SK-N-SH (cell line): ENCODE results near the gene ARHGAP21. TPM values are rescaled to one million over a fixed set of nuclear protein-coding genes. Genes with fewer than 3 reads are reported as not detected.
A peak's percentile ranks its signal among the peaks of the same experiment; 100 is the strongest.

ENCODE experiments used
- CTCF ChIA-PET: fragments of 300-600, 350-600 bp; formaldehyde crosslinking; extraction: SDS; loops from one replicate; lab custom pipeline; 2021; lab: Yijun Ruan, JAX
- POLR2A ChIA-PET: fragments of 350-600 bp; sonication (Branson Sonifier 250); formaldehyde crosslinking; extraction: SDS; loops from one replicate; lab custom pipeline; 2020; ENCODE audit warnings: antibody characterized with exemption, inconsistent platforms; lab: Yijun Ruan, JAX
- DNase-seq: peaks from one replicate; pipeline ENCODE4 v3.0.0; 2012
- H2AFZ ChIP-seq: fragments of 200-600 bp; sonication (generic); 2 replicates; pipeline ENCODE4 v1.8.1; 2016; ENCODE audit warnings: antibody characterized with exemption, mild to moderate bottlenecking, low read depth
- H3F3A ChIP-seq: fragments of 200-600 bp; sonication (generic); replicated peaks from 2 replicates; pipeline ENCODE3; 2016; ENCODE audit warnings: antibody characterized with exemption, mild to moderate bottlenecking; ENCODE audit not compliant: insufficient read depth
- H3K27ac ChIP-seq, 2 experiments: fragments of 200-500 bp in 1 of 2; fragments of 200-600 bp in 1 of 2; sonication (Bioruptor generic) in 1 of 2; sonication (generic), shearing (Covaris generic) in 1 of 2; 2 replicates each; pipeline versions ENCODE4 v1.5.1 to v1.6.1; 2014 to 2016; ENCODE audit warnings: low read depth in 2 of 2, inconsistent platforms in 1 of 2, low read length in 1 of 2, mild to moderate bottlenecking in 1 of 2, mixed read lengths in 1 of 2
- H3K27me3 ChIP-seq: fragments of 200-600 bp; sonication (generic), shearing (Covaris generic); 2 replicates; pipeline ENCODE4 v1.6.1; 2016; ENCODE audit warnings: mixed run types; ENCODE audit not compliant: insufficient read depth
- H3K36me3 ChIP-seq, 2 experiments: fragments of 200-500 bp in 1 of 2; fragments of 200-600 bp in 1 of 2; sonication (Bioruptor generic) in 1 of 2; sonication (generic) in 1 of 2; replicated peaks in 1 of 2; 2 replicates each; pipeline versions ENCODE3 to v1.5.1; 2014 to 2016; ENCODE audit warnings: low read length in 1 of 2, mild to moderate bottlenecking in 1 of 2; ENCODE audit not compliant: insufficient read depth in 2 of 2, control insufficient read depth in 1 of 2
- H3K4me1 ChIP-seq, 2 experiments: fragments of 200-500 bp in 1 of 2; fragments of 200-600 bp in 1 of 2; sonication (Bioruptor generic) in 1 of 2; sonication (generic), shearing (Covaris generic) in 1 of 2; 2 replicates each; pipeline versions ENCODE4 v1.5.1 to v1.6.1; 2014 to 2016; ENCODE audit warnings: low read depth in 1 of 2, low read length in 1 of 2, mixed run types in 1 of 2; ENCODE audit not compliant: insufficient read depth in 2 of 2, control insufficient read depth in 1 of 2
- H3K4me2 ChIP-seq: fragments of 200-600 bp; sonication (generic), shearing (Covaris generic); 2 replicates; pipeline ENCODE4 v1.6.1; 2017; ENCODE audit warnings: mixed run types
- H3K4me3 ChIP-seq, 2 experiments: fragments of 200-500 bp in 1 of 2; fragments of 200-600 bp in 1 of 2; sonication (Bioruptor generic) in 1 of 2; sonication (generic), shearing (Covaris generic) in 1 of 2; 2 replicates each; pipeline versions ENCODE4 v1.5.1 to v1.8.1; 2014 to 2016; ENCODE audit warnings: low read depth in 2 of 2, inconsistent platforms in 1 of 2, low read length in 1 of 2, mild to moderate bottlenecking in 1 of 2, mixed read lengths in 1 of 2, moderate library complexity in 1 of 2
- H3K79me2 ChIP-seq: fragments of 200-600 bp; sonication (generic); 2 replicates; pipeline ENCODE4 v1.8.1; 2017; ENCODE audit warnings: mild to moderate bottlenecking; ENCODE audit not compliant: insufficient read depth
- H3K9ac ChIP-seq: fragments of 200-600 bp; sonication (generic); 2 replicates; pipeline ENCODE4 v1.6.1; 2017; ENCODE audit warnings: mixed run types
- H3K9me2 ChIP-seq: fragments of 200-600 bp; sonication (generic); 2 replicates; pipeline ENCODE4 v1.6.1; 2017; ENCODE audit warnings: mixed run types
- H3K9me3 ChIP-seq: fragments of 200-600 bp; sonication (generic); 2 replicates; pipeline ENCODE4 v1.6.1; 2017; ENCODE audit warnings: mixed run types, mild to moderate bottlenecking, moderate library complexity
- H4K20me1 ChIP-seq: fragments of 200-600 bp; sonication (generic); 2 replicates; pipeline ENCODE4 v1.6.1; 2017; ENCODE audit warnings: mild to moderate bottlenecking, mixed run types; ENCODE audit not compliant: insufficient read depth
- CHD2 ChIP-seq: fragments of 150-350 bp; IDR thresholded peaks from 2 replicates; pipeline ENCODE4 v1.6.1; 2018; ENCODE audit warnings: low read length; ENCODE audit not compliant: partially characterized antibody
- CTCF ChIP-seq: fragments of 200-600 bp; sonication (generic); IDR thresholded peaks from 2 replicates; pipeline ENCODE4 v1.6.1; 2017; ENCODE audit warnings: antibody characterized with exemption, mild to moderate bottlenecking, moderate library complexity
- ELF1 ChIP-seq: IDR thresholded peaks from 2 replicates; pipeline ENCODE4 v1.4.0; 2012
- FOSL2 ChIP-seq: IDR thresholded peaks from 2 replicates; pipeline ENCODE4 v1.4.0; 2012; ENCODE audit warnings: low read depth, mild to moderate bottlenecking, moderate library complexity, borderline replicate concordance
- FOXM1 ChIP-seq: IDR thresholded peaks from 2 replicates; pipeline ENCODE4 v1.4.0; 2012; ENCODE audit warnings: low read depth, mild to moderate bottlenecking
- MEF2A ChIP-seq: IDR thresholded peaks from 2 replicates; pipeline ENCODE4 v1.4.0; 2012; ENCODE audit warnings: low read depth, borderline replicate concordance
- MXI1 ChIP-seq: IDR thresholded peaks from 2 replicates; pipeline ENCODE4 v1.6.1; 2012; ENCODE audit warnings: mild to moderate bottlenecking, low read depth, low read length, improper control_type of control experiment
- NFIC ChIP-seq: IDR thresholded peaks from 2 replicates; pipeline ENCODE4 v1.4.0; 2012; ENCODE audit warnings: borderline replicate concordance
- NRF1 ChIP-seq: IDR thresholded peaks from 2 replicates; pipeline ENCODE4 v1.6.1; 2012; ENCODE audit warnings: low read depth, mild to moderate bottlenecking, low read length
- POLR2AphosphoS5 ChIP-seq: IDR thresholded peaks from 2 replicates; pipeline ENCODE4 v1.6.1; 2012; ENCODE audit warnings: low read depth, low read length
- RFX5 ChIP-seq: IDR thresholded peaks from 2 replicates; pipeline ENCODE4 v1.6.1; 2012; ENCODE audit warnings: mild to moderate bottlenecking, improper control_type of control experiment, low read length
- RXRA ChIP-seq: IDR thresholded peaks from 2 replicates; pipeline ENCODE4 v1.4.0; 2012; ENCODE audit warnings: low read depth, mild to moderate bottlenecking, borderline replicate concordance
- SIN3A ChIP-seq: IDR thresholded peaks from 2 replicates; pipeline ENCODE4 v1.6.1; 2012; ENCODE audit warnings: low read depth, mild to moderate bottlenecking, low read length, moderate library complexity, borderline replicate concordance
- SMC3 ChIP-seq: IDR thresholded peaks from 2 replicates; pipeline ENCODE4 v1.6.1; 2012; ENCODE audit warnings: low read depth, low read length, improper control_type of control experiment
- TAF1 ChIP-seq: IDR thresholded peaks from 2 replicates; pipeline ENCODE4 v1.6.1; 2012; ENCODE audit warnings: low read depth, mild to moderate bottlenecking, low read length, moderate library complexity, borderline replicate concordance
- TEAD4 ChIP-seq: IDR thresholded peaks from 2 replicates; pipeline ENCODE4 v1.4.0; 2012; ENCODE audit warnings: mild to moderate bottlenecking, borderline replicate concordance; ENCODE audit not compliant: insufficient read depth
- WGBS: methylation state at CpG from one replicate; pipeline ENCODE4 v1.1.6; 2017; ENCODE audit warnings: low lambda C conversion rate; 5-methylcytosine and 5-hydroxymethylcytosine counted together
- polyA plus RNA-seq, 3 experiments: library from polyadenylated mRNA; depleted of rRNA; stranded (reverse); fragments of >200 nt; gene quantifications; 2 replicates each; pipeline ENCODE4 v1.2.3, GENCODE V29; 2012
- TF ChIP-seq, protein P1 (sequence below): IDR thresholded peaks from 2 replicates; pipeline ENCODE4 v1.4.0; 2012; ENCODE audit warnings: low read depth
- TF ChIP-seq, protein P2 (sequence below): fragments of 150-350 bp; IDR thresholded peaks from 2 replicates; pipeline ENCODE4 v1.6.1; 2017; ENCODE audit warnings: antibody characterized with exemption, low read length, low read depth, borderline replicate concordance
- TF ChIP-seq, protein P3 (sequence below): IDR thresholded peaks from 2 replicates; pipeline ENCODE4; 2012

The ARHGAP21 gene
- polyA plus RNA-seq (2012; rRNA removed): 27.8 and 35.5 TPM in 2 replicates
- 27.1 and 28.9 TPM in 2 replicates for polyA plus RNA-seq (2012; cell fraction: cytosol; rRNA removed)
- polyA plus RNA-seq (2012; cell fraction: nucleus; rRNA removed): 36.7 and 69.5 TPM in 2 replicates

GRCh38 chr10:24723788-24724380 lies at the start of gene ARHGAP21:
ARHGAP21 (minus strand) TSS chr10:24723887; CDS start chr10:24721899, 1,988 bp downstream.
- Histone ChIP-seq H3K4me3 (peak within 1 kb of the TSS; percentile 80 to 96), H3K79me2 (peaks cover 42% of the 10 kb centered on the region), H4K20me1 (peaks cover 28% of the 10 kb centered on the region), H3K4me1 (peaks cover 0 to 26% of the 10 kb centered on the region in 2 experiments; a peak in 2 of 4 replicates), H3K27ac (peak within 1 kb of the TSS; percentile 89 to 91), H3K9ac (peak within 1 kb of the TSS; percentile 93), H3F3A (peaks cover 13% of the 10 kb centered on the region), H2AFZ (peak within 1 kb of the TSS; percentile 91), H3K9me3 (no peaks in the 10 kb centered on the region), H3K36me3 (peaks cover 0 to 8% of the 10 kb centered on the region in 2 experiments), H3K9me2 (no peaks in the 10 kb centered on the region), H3K4me2 (peak within 1 kb of the TSS; percentile 98), H3K27me3 (no peaks in the 10 kb centered on the region)
- DNase-seq: peak; percentile 67
- ChIA-PET CTCF (interaction anchor here (1.0 to 1.5 kb wide), 3 partner anchors 44 to 290 kb away, joined by 3 to 5 read pairs (median 4); no protein-coding TSS in a partner anchor), POLR2A (interaction anchor here (1.4 kb wide), 2 partner anchors 292 to 293 kb away, joined by 4 to 7 read pairs; partner anchors contain the start of genes ENKUR and THNSL1)
- WGBS: 0% methylated on average over 20 of the region's 46 CpGs
- TF ChIP-seq POLR2AphosphoS5 (peak; percentile 35; the same call in 1 of the 2 replicates), TAF1 (peak; percentile 55; the same call in 1 of the 2 replicates), CTCF (peak; percentile 22; the same call in 1 of the 2 replicates), RXRA (no peak), MEF2A (no peak), SMC3 (0 out of 2 replicates have a peak, but pooled peaks have one; percentile 2), MXI1 (peak; percentile 14; the same call in 1 of the 2 replicates), SIN3A (peak; percentile 43; the same call in 1 of the 2 replicates), ELF1 (no peak)

- WGBS: 90% methylated on average over 1 of the region's 1 CpG
- no peaks in the 10 kb centered on the region for H3K9me3 ChIP-seq
- no peaks in the 10 kb centered on the region for H4K20me1 ChIP-seq
- no peak overlapping the region for H3K4me3 ChIP-seq
- no peaks in the 10 kb centered on the region for H3K79me2 ChIP-seq
- H3K36me3 ChIP-seq: no peaks in the 10 kb centered on the region
- CTCF ChIA-PET: interaction anchor here (1.2 kb wide), 1 partner anchor 341 kb away, joined by 3 read pairs; no protein-coding TSS in a partner anchor
- H3K9me2 ChIP-seq: no peaks in the 10 kb centered on the region
- no peak overlapping the region for H3K9ac ChIP-seq
- H2AFZ ChIP-seq: no peak overlapping the region
- POLR2A ChIA-PET: no interaction called here
- H3K27me3 ChIP-seq: no peaks in the 10 kb centered on the region
- no peaks in the 10 kb centered on the region for H3F3A ChIP-seq
- H3K27ac ChIP-seq: no peak overlapping the region
- no peak for DNase-seq
- no peaks in the 10 kb centered on the region for H3K4me1 ChIP-seq
- no peak overlapping the region for H3K4me2 ChIP-seq
- TF ChIP-seq TEAD4 (no peak), CHD2 (no peak), MXI1 (no peak), FOXM1 (no peak), NRF1 (no peak), NFIC (no peak), FOSL2 (no peak), RFX5 (no peak)
- TF ChIP-seq, protein P1, sequence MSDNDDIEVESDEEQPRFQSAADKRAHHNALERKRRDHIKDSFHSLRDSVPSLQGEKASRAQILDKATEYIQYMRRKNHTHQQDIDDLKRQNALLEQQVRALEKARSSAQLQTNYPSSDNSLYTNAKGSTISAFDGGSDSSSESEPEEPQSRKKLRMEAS: no peak
- TF ChIP-seq, protein P2, sequence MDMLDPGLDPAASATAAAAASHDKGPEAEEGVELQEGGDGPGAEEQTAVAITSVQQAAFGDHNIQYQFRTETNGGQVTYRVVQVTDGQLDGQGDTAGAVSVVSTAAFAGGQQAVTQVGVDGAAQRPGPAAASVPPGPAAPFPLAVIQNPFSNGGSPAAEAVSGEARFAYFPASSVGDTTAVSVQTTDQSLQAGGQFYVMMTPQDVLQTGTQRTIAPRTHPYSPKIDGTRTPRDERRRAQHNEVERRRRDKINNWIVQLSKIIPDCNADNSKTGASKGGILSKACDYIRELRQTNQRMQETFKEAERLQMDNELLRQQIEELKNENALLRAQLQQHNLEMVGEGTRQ: no peak
- TF ChIP-seq, protein P3, sequence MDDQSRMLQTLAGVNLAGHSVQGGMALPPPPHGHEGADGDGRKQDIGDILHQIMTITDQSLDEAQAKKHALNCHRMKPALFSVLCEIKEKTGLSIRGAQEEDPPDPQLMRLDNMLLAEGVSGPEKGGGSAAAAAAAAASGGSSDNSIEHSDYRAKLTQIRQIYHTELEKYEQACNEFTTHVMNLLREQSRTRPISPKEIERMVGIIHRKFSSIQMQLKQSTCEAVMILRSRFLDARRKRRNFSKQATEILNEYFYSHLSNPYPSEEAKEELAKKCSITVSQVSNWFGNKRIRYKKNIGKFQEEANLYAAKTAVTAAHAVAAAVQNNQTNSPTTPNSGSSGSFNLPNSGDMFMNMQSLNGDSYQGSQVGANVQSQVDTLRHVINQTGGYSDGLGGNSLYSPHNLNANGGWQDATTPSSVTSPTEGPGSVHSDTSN: no peak
Measured at GRCh38 chr10:24771943-24772694, 48.4 kb upstream of the ARHGAP21 start.
